GM21360 (cell line): ENCODE measurements around the gene HIPK3.
A peak's percentile ranks its signal among the peaks of the same experiment; 100 is the strongest.
"Not testable (repeated sequence)": the region's sequence is repeated elsewhere in the genome, so short reads cannot be mapped to it uniquely, and the experiment has no call there.

ENCODE experiments used
- ATAC-seq: cut with Tn5 transposase; IDR thresholded peaks from one replicate; pipeline ENCODE4 v1.9.1; 2021; ENCODE audit warnings: mild to moderate bottlenecking, moderate library complexity; ENCODE audit not compliant: unreplicated experiment

HIPK3 gene

DNA sequence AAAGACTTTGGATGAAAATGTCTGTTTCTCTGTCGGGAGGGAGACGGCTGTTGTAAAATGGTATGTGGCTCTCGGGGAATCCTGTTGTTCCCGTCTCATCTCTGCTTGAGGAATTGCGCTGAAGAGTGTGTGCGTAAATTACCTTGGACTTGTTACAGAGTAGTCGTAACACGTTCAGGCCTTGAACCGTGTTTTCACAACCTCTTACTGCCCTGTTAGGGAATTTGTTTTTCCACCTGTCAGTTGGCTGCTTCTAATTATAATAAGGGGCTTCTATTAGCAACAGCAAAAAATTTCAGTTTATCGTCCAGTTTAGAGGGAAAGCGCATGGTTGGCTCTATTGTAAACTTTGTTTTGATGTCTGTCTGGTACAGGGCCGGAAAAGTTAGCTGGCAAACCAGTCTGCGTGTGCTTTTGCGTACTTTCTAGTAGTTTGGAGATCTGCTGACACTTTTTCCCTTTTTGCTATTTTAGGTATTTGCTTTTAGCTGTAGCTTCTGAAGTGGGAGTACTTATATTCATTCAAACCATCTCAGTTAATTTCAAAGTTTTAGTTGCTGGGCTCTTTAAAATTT lies 1.5 kb downstream of the HIPK3 start:
- ATAC-seq = peak; percentile 8

- ATAC-seq = no peak
These were observed 2.7 kb downstream of the HIPK3 start for GRCh38 chr11:33259869-33260268.

GRCh38 chr11:33261350-33261749 lies 4.2 kb downstream of the HIPK3 start:
- not testable (repeated sequence) for ATAC-seq

DNA sequence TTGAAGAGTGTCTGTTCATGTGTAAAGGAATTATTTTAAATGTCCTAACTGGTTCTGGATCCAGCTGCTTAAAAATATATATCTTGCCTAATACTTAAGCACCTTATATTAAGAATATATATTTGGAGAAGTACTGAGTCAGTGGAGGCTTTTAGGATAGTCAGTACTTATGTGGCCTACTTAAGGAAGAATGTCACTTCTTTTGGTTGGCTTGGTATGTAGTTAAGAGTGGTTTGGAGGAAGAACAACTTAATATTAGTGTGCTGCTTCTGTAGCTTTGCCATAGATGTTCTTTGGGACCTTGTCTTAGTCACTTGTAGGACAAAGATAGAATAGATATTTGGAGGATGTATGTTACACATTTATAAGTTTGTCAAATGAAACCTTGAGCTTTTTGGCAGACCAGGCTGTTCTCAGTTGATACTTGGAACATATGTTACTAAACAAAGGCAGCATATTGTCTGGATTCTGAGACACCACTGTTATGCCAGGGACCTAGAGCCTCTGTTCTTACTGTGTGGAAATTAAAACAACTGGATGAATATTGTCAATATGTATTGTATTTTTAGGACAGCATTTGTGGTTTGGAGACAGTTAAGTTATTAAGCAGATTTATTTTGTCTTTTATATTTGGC lies 4.9 kb downstream of the HIPK3 start:
- no peak for ATAC-seq

- ATAC-seq = no peak
These were observed 6.4 kb downstream of the HIPK3 start for GRCh38 chr11:33263549-33263948.

DNA sequence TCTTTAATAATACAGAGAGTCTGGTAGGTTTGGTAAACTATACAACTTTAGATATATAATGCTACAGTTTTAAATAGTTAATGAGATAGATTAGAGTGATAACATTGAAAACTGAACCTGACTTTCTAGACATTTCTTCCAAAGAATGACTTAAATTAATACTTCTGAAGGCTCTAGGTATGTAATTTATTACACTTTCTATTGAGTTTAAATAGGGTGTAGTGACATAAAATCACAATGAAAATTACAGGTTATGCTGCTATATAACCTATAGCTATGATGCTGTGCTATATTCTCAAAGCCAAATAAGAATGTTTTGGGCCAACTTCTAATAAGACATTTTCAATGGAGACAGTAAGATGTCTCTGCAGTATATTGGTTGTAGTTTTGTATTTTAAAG lies 7.7 kb downstream of the HIPK3 start:
- no peak for ATAC-seq

GRCh38 chr11:33266393-33267215 lies 9.4 kb downstream of the HIPK3 start:
- ATAC-seq = no peak

- ATAC-seq = no peak
These were observed 11.9 kb downstream of the HIPK3 start for GRCh38 chr11:33268945-33269540.

DNA sequence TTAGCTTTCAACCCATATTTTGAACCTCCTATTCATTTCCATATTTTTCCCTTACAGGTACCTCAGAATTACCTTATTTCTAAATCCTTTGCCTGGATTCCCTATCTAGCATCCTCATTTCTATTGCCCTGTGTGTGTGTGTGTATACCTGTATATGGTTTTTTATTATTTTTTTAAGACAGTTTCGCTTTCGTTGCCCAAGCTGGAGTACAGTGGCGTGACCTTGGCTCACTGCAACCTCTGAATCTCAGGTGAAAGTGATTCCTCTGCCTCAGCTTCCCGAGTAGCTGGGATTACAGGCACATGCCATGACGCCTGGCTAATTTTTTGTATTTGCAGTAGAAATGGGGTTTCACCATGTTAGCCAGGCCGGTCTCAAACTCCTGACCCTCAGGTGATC lies 12.6 kb downstream of the HIPK3 start:
- ATAC-seq = no peak

DNA sequence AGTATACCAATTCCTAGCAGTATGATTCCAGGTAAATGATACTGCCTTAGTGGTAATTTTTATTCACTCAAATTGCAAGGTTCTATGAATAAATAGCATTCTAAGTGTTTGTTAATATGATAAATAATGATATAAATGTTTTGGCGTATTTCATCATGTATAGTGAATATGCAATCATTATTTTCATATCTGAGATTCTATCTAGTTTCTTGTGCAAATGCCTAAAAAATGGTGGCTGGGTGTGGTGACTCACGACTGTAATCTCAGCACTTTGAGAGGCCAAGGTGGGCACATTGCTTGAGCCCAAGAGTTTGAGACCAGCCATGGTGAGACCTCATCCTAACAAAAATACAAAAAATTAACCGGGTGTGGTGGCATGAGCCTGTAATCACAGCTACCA lies 13.9 kb downstream of the HIPK3 start:
- no peak for ATAC-seq

DNA sequence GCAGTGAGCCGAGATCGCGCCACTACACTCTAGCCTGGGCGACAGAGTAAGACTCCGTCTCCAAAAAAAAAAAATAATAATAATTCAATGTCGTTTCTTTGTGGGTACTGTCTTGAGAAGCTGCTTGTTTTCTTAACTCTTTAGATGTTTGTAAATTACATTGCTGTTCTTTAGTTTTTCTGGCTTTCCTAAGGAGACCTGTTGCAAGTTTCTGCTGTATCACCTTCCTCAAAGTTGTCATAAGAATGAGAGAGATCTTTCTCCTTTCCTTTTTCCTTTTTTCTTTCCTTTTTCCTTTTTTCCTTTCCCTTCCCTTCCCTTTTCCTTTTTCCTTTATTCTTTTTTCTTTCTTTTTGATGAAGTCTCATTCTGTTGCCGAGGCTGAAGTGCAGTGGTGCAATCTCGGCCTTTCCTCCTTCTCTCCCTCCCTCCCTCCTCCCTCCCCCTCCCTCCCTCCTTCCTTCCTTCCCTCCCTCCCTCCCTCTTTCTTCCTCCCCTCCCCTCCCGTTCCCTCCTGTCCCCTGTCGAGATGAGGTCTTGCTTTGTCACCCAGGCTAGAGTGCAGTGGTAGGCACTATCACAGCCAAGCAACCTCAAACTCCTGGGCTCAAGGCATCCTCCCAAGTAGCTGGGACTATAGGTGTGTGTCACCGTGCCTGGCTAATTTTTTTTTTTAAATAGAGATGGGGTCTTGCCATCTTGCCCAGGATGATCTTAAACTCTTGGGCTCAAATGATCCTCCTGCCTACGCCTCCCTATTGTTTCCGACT lies 15.3 kb downstream of the HIPK3 start:
- no peak for ATAC-seq

GRCh38 chr11:33273656-33274055 lies 16.5 kb downstream of the HIPK3 start:
- no peak for ATAC-seq

DNA sequence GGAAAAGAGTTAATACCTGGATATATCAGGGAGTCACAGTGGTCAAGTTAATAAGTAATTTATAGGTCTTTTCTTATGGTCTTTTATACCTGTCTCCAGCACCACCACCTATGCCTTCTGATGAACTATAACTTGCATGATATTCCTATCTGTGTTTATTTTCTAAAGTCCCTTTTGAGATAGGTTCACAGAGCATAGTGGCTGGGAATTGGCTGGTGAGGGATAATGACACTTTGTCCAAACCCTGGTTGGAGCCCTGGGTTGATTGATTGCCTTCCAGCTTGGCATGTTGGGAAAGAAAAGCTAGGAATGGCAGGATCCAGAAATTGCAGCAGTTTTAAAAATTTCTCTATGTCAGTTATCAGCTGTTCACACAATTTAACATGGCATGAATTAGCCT lies 23.2 kb downstream of the HIPK3 start:
- no peak for ATAC-seq

- ATAC-seq = no peak
These were observed 24.6 kb downstream of the HIPK3 start for GRCh38 chr11:33281758-33282157.

DNA sequence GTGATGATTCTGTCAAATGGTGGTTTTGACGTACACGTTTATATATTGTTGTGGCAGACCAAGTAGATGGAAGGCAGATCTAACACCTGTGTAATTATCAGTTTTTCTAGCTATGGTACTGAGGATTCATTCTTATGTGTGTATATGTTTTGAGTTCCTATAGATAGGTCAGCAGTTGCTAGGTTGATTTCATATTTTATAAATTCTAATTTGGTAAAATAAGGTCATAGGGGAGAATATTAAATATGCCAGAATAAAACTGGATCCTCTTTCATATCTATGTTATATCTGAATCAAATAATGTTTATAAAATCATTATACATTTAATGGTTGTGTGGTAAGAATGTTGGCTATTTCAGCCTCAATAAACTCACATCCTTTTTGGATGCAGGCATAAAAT lies 27.6 kb downstream of the HIPK3 start:
- no peak for ATAC-seq

DNA sequence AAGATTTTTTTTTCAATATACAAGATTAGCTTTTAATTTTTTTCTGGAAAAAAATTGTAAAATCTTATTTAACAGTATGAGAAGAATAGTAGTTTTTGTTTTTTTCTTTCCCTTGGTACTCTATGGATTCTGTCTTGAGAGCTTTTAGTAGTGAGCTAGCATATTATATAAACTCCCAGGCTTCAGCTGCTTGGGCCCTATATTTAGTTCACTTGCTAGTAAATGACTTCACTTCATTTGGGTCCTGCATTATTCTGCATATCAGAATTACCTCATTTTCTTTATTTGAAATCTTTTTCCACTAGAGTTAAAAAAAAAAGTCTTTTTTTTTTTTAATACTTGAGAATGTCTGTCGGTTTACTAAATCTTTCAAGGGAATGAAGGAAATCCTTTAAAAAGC lies 33.1 kb downstream of the HIPK3 start:
- no peak for ATAC-seq

DNA sequence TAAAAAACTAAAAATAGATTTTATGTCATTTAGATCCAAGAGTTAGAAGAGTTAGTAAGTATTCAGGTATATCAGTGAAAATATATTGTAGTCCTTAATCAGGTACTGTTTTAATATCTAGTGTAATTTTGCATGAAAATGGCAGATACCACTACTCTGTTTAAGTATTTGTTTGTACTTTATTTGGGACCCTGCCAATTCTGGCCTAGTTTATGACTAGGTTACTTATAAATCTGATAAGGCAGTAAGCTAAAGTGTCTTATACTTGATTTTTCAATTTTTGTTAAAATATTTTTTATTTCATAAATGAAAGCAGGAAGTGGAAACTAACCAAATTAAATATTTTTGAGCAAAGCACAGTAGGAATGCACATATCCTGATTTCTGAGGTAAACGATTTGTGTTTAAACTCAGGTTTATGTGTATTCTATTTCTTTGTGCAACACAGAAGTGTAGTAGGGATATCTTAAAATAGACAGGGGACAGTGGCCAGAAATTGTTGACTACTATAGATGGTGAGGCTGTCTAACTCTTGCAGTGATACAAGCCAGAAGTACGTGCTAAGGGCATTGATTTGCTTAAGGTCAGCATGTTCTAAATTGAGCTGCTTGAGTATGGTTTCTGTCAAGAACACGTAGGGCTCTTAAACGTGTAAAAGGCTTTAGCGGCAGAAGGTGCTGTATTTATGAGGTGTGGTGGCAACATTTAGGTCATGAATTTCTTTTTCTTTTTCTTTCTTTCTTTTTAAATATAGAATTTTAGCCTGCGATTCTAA lies 34.0 kb downstream of the HIPK3 start:
- ATAC-seq = no peak

DNA sequence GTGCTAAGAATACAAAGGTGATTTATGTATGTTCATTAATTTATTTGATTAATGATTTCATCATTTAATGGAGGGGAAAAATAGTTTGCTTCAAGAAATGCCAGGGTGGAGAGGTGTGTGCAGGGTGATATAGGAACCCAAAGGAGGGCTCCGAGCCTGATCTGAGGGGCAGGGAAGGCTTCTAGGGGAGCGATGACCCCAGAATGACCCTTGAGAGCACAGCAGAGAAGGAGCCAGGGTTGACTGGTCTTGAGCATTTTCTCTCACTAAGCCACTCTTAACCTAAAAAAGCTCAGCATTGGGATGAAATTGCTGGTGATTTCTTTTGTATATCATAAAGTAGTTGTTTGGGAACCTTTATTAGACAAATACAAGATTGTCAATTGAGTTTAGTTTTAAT lies 35.1 kb downstream of the HIPK3 start:
- ATAC-seq = no peak

DNA sequence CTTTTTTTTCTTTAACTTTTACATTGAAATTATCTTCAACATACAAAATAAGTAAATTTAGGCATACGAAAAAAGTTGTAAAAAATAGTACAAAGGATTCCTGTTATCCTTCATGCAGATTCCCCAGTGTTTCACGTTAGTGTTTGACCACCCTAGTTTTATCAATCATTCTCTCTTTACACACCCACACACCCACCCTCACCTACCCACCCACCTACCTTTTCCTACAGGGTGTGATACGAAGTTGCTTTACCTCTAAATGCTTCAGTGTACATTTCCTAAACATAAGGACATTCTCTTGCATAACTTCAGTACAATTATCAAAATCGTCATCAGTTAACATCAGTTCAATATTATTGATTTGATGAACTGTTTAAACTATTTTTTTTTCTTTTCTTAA lies 37.0 kb downstream of the HIPK3 start:
- no peak for ATAC-seq

GRCh38 chr11:33294797-33295196 lies 37.6 kb downstream of the HIPK3 start:
- no peak for ATAC-seq
